Gastrocnemius medialis (tissue), 4 donors: Measurements from ENCODE around the gene GM2A. TPM values are rescaled to one million over a fixed set of nuclear protein-coding genes. Genes with fewer than 3 reads are reported as not detected.
A peak's percentile ranks its signal among the peaks of the same experiment; 100 is the strongest.

Source experiments
- ATAC-seq, 2 donors: fragments of 150-250 bp; one replicate each; pipeline ENCODE4 v1.9.1; 2016
- DNase-seq, 2 donors: peaks; one replicate each; pipeline ENCODE4 v3.0.0-alpha.2; 2019
- H3K27ac ChIP-seq, 4 donors: fragments of 200-600 bp; sonication (generic); 1 replicate in 1 of 4; 2 replicates in 3 of 4; pipeline ENCODE4 v1.5.1; 2016 to 2018; ENCODE audit warnings: mild to moderate bottlenecking in 2 of 4, moderate library complexity in 1 of 4
- H3K27me3 ChIP-seq, 3 donors: fragments of 200-600 bp; sonication (generic) in 2 of 3; 1 replicate in 1 of 3; 2 replicates in 2 of 3; pipeline versions ENCODE4 v1.5.1 to v1.6.0; 2016 to 2019; ENCODE audit warnings: mild to moderate bottlenecking in 1 of 3, moderate library complexity in 1 of 3
- H3K36me3 ChIP-seq, 2 donors: fragments of 200-600 bp; sonication (generic) in 1 of 2; one replicate each; pipeline ENCODE4 v1.5.1; 2017 to 2018
- H3K4me1 ChIP-seq, 2 donors: fragments of 200-600 bp; sonication (generic) in 1 of 2; one replicate each; pipeline ENCODE4 v1.5.1; 2016 to 2017; ENCODE audit warnings: mild to moderate bottlenecking in 2 of 2
- H3K4me3 ChIP-seq, 4 donors: fragments of 200-600 bp; sonication (generic) in 3 of 4; 1 replicate in 1 of 4; 2 replicates in 3 of 4; pipeline ENCODE4 v1.5.1; 2016 to 2019; ENCODE audit warnings: mild to moderate bottlenecking in 2 of 4
- H3K9me3 ChIP-seq, 3 donors: fragments of 200-600 bp; sonication (generic) in 2 of 3; 1 replicate in 1 of 3; 2 replicates in 2 of 3; pipeline ENCODE4 v1.5.1; 2016 to 2019
- CTCF ChIP-seq, 5 experiments: fragments of 450-650 bp in 3 of 5; fragments of 200-600 bp in 2 of 5; sonication (generic) in 2 of 5; IDR thresholded peaks in 4 of 5; conservative IDR thresholded peaks in 1 of 5; 1 replicate in 4 of 5; 2 replicates in 1 of 5; pipeline ENCODE4 v1.5.1; 2016 to 2019; ENCODE audit warnings: antibody characterized with exemption in 5 of 5, mild to moderate bottlenecking in 3 of 5, moderate library complexity in 3 of 5
- POLR2A ChIP-seq, 2 donors: fragments of 450-650 bp; IDR thresholded peaks; one replicate each; pipeline ENCODE4 v1.6.1; 2017; ENCODE audit warnings: antibody characterized with exemption in 2 of 2, mild to moderate bottlenecking in 2 of 2, moderate library complexity in 2 of 2
- in situ Hi-C, 4 donors: fragments of 200-750 bp; cut with MboI; loops; one replicate each; pipeline versions ENCODE4 v1.15.0 to v1.8.0; 2017; ENCODE audit warnings: low sequenced_read_pairs in 4 of 4
- intact Hi-C: fragments of 100-400 bp; cut with DNase I; formaldehyde crosslinking; loops from one replicate; pipeline ENCODE4 v1.15.1; 2023; ENCODE audit warnings: low total_unique reads
- total RNA-seq, 4 donors: library from RNA; depleted of rRNA; stranded (reverse); fragments of >200 nt; gene quantifications; one replicate each; pipeline versions ENCODE4 v1.1.0 to v1.2.3, GENCODE V29; 2016

The GM2A gene
- total RNA-seq, 4 donors from 2014 or later = 5.0 to 7.2 (median 5.7) TPM

GRCh38 chr5:151315998-151316597 lies 63.1 kb downstream of the GM2A start:
- DNase-seq (peak; percentile 32 to 77), ATAC-seq (peak; percentile 63 to 81)
- Histone ChIP-seq H3K4me1 (no peaks in the 10 kb centered on the region), H3K27ac (peak overlapping the region in 2 of 4 donors; percentile 24 to 52), H3K9me3 (no peaks in the 10 kb centered on the region), H3K36me3 (peaks cover 0 to 23% of the 10 kb centered on the region in 2 donors), H3K27me3 (no peaks in the 10 kb centered on the region), H3K4me3 (no peak overlapping the region)
- TF ChIP-seq POLR2A (IDR thresholded peaks at IDR 0.05) (no peak), CTCF (IDR thresholded peaks at IDR 0.05 in 4 of 5, conservative IDR thresholded peaks at IDR 0.05 in 1 of 5) (peak; percentile 72 to 95 (median 78))
- in situ Hi-C loops = no loop called here
- intact Hi-C loops = no loop called here

- peaks cover 0 to 30% of the 10 kb centered on the region in 2 donors for H3K36me3 ChIP-seq
- no peak for DNase-seq
- in situ Hi-C loops (no loop called here), intact Hi-C loops (no loop called here)
- no peak for ATAC-seq
- no peaks in the 10 kb centered on the region for H3K9me3 ChIP-seq
- no peak overlapping the region for H3K4me3 ChIP-seq
- peaks cover 8 to 11% of the 10 kb centered on the region in 2 donors for H3K4me1 ChIP-seq
- TF ChIP-seq CTCF (IDR thresholded peaks at IDR 0.05 in 4 of 5, conservative IDR thresholded peaks at IDR 0.05 in 1 of 5) (no peak), POLR2A (IDR thresholded peaks at IDR 0.05) (no peak)
- peak overlapping the region in 3 of 4 donors; percentile 5 to 52 (median 38) for H3K27ac ChIP-seq
- H3K27me3 ChIP-seq = no peaks in the 10 kb centered on the region
These were observed 64.9 kb downstream of the GM2A start for GRCh38 chr5:151317871-151318270.

GRCh38 chr5:151318850-151319732 lies 66.1 kb downstream of the GM2A start:
- ATAC-seq (peak in 1 of 2 donors; percentile 14), DNase-seq (peak in 1 of 2 donors; percentile 42)
- Histone ChIP-seq H3K36me3 (peaks cover 0 to 38% of the 10 kb centered on the region in 2 donors), H3K27me3 (no peaks in the 10 kb centered on the region), H3K4me3 (no peak overlapping the region), H3K9me3 (no peaks in the 10 kb centered on the region), H3K4me1 (peaks cover 8 to 11% of the 10 kb centered on the region in 2 donors), H3K27ac (peak overlapping the region in 2 of 4 donors; percentile 81 to 83)
- intact Hi-C loops (no loop called here), in situ Hi-C loops (no loop called here)
- TF ChIP-seq CTCF (IDR thresholded peaks at IDR 0.05 in 4 of 5, conservative IDR thresholded peaks at IDR 0.05 in 1 of 5) (no peak), POLR2A (IDR thresholded peaks at IDR 0.05) (no peak)

Other genes with a start within 250 kb of the GM2A start
- gene GPX3, start 232.6 kb upstream of the GM2A start, total RNA-seq = 1,000 to 10,000 TPM in 1 of 4 donors, 100 to 1,000 TPM in 3; 504 to 1,227 (median 655) TPM
- gene TNIP1, start 172.2 kb upstream of the GM2A start, total RNA-seq = 100 to 1,000 TPM; 112 to 228 (median 188) TPM
- 100 to 1,000 TPM in 3 of 4 donors, 10 to 100 TPM in 1; 91.6 to 164 (median 142) TPM for gene ANXA6, start 95.4 kb upstream of the GM2A start, total RNA-seq
- 100 to 1,000 TPM in 3 of 4 donors, 10 to 100 TPM in 1; 93.4 to 128 (median 114) TPM for gene CCDC69, start 29.1 kb upstream of the GM2A start, total RNA-seq
- gene SLC36A3, start 50.6 kb downstream of the GM2A start, total RNA-seq = not detected
- 10 to 100 TPM in 3 of 4 donors, 1 to 10 TPM in 1; 8.8 to 22.9 (median 16.4) TPM for gene SLC36A2, start 94.4 kb downstream of the GM2A start, total RNA-seq
- gene SLC36A1, start 194.4 kb downstream of the GM2A start, total RNA-seq = 10 to 100 TPM in 2 of 4 donors, 1 to 10 TPM in 2; 4.6 to 14.7 (median 8.5) TPM